Progenitor cell of endocrine pancreas (in vitro differentiated cells): ENCODE results near the gene RDH14. TPM values are rescaled to one million over a fixed set of nuclear protein-coding genes. Genes with fewer than 3 reads are reported as not detected.
A peak's percentile ranks its signal among the peaks of the same experiment; 100 is the strongest.

Experiments
- DNase-seq: peaks from one replicate; pipeline ENCODE4 v3.0.0; 2021; ENCODE audit warnings: low spot score; ENCODE audit not compliant: unreplicated experiment
- H3K27ac Mint-ChIP-seq: 2 replicates; pipeline ENCODE4 v1.8.0; 2021; ENCODE audit warnings: mild to moderate bottlenecking, moderate library complexity, mixed read lengths
- H3K27me3 Mint-ChIP-seq: 2 replicates; pipeline ENCODE4 v1.8.0; 2021; ENCODE audit warnings: mixed read lengths
- H3K36me3 Mint-ChIP-seq: 2 replicates; pipeline ENCODE4 v1.8.0; 2022; ENCODE audit warnings: mixed read lengths; ENCODE audit not compliant: insufficient read depth
- H3K4me1 Mint-ChIP-seq: 2 replicates; pipeline ENCODE4 v1.8.0; 2021; ENCODE audit warnings: low read depth, mixed read lengths
- H3K4me3 Mint-ChIP-seq: 2 replicates; pipeline ENCODE4 v1.8.0; 2021; ENCODE audit warnings: low read depth, mild to moderate bottlenecking, moderate library complexity, mixed read lengths
- H3K9me3 Mint-ChIP-seq: 2 replicates; pipeline ENCODE4 v1.8.0; 2021; ENCODE audit warnings: low read depth, mixed read lengths
- total RNA-seq: library from RNA; stranded (reverse); gene quantifications from 2 replicates; pipeline ENCODE4 v1.2.1, GENCODE V29; 2021
- TF ChIP-seq, protein P1 (sequence below): fragments of 200-600 bp; sonication (generic); IDR thresholded peaks from one replicate; pipeline ENCODE4 v1.5.0; 2021; ENCODE audit warnings: antibody characterized with exemption, mild to moderate bottlenecking; ENCODE audit not compliant: unreplicated experiment

RDH14 gene
- total RNA-seq, 1 donor from 2014 or later: 25.5 TPM

DNA sequence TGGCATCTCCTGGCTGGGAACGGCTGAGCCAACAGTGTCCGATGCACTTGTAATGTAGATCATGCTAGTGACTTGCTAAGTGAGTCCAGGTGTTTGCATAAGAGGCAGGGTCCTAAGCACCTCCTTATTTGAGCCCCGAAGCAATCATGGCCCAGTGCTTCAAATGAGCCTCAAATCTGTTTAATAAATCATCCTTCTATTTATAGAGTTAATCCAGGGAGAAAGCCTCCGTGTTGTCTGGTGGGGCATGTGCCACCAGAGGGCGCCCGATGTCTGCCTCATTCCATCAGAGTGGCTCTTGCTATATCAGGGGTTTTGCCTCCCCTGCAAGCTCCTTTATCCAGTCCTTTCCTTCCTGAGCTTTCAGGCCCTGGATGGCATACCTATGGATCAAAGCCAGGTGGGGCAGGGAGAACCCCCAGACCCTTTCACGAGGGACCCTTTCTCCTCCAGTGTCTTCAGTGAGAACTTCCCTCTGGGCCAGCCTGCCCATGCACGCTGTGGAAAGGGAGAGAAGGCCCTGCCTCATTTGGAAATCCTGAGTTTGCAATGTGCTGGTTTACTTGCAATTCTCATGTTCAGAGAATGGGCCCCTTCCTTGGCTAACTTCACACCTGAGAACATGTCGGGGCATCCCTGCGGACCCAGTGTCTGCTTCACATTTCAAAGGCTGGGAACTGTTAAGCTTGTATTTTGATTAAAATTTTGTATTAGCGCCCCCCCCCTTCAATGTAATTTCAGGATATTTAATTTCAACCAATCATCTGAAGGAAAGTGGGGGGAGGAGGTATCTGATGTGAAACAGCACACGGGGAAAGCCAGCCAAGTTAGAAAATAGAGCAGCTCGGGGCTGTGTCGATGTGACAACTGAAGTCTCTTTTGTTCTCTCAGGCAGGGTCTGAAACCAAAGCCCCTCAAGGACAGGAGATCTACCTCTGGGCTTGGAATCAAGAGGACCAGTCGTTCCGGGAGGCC, 39.7 kb downstream of the RDH14 start:
- no peaks in the 10 kb centered on the region for H3K9me3 Mint-ChIP-seq
- DNase-seq: peak; percentile 81
- peaks cover 19% of the 10 kb centered on the region for H3K4me1 Mint-ChIP-seq
- no peak overlapping the region for H3K4me3 Mint-ChIP-seq
- no peaks in the 10 kb centered on the region for H3K36me3 Mint-ChIP-seq
- TF ChIP-seq, protein P1, sequence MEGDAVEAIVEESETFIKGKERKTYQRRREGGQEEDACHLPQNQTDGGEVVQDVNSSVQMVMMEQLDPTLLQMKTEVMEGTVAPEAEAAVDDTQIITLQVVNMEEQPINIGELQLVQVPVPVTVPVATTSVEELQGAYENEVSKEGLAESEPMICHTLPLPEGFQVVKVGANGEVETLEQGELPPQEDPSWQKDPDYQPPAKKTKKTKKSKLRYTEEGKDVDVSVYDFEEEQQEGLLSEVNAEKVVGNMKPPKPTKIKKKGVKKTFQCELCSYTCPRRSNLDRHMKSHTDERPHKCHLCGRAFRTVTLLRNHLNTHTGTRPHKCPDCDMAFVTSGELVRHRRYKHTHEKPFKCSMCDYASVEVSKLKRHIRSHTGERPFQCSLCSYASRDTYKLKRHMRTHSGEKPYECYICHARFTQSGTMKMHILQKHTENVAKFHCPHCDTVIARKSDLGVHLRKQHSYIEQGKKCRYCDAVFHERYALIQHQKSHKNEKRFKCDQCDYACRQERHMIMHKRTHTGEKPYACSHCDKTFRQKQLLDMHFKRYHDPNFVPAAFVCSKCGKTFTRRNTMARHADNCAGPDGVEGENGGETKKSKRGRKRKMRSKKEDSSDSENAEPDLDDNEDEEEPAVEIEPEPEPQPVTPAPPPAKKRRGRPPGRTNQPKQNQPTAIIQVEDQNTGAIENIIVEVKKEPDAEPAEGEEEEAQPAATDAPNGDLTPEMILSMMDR: peak; percentile 95
- H3K27me3 Mint-ChIP-seq: peaks cover 6% of the 10 kb centered on the region
- no peak overlapping the region for H3K27ac Mint-ChIP-seq

DNA sequence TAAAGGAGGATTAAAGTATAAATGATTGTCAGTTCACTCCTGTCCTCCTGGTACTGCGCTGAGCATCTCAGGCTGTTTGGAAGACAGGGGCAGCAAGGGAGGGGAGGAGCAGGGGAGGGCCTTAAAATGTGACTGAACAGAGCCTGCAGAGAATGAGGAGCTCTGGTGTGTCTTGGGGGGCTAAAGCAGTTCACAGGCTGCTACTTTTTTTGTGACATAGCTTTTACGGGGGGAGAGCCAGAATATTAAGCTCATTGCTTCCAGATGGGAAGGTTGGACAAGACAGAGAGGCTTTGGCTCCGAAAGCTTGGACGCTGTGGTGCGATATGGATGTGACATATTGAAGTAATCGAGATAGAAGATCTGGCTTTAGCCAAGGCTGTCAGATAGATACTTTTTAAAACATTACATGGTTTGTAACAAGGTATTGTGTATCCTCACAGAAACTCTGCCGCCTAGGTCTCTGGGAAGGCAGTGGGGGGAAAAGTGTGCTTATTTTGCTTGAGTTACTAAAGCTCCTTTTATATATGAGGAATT, 40.5 kb downstream of the RDH14 start:
- TF ChIP-seq, protein P1: no peak
- H3K9me3 Mint-ChIP-seq: no peaks in the 10 kb centered on the region
- DNase-seq: no peak
- H3K27ac Mint-ChIP-seq: peak overlapping the region; percentile 47
- no peaks in the 10 kb centered on the region for H3K36me3 Mint-ChIP-seq
- peaks cover 19% of the 10 kb centered on the region for H3K4me1 Mint-ChIP-seq
- H3K27me3 Mint-ChIP-seq: peaks cover 6% of the 10 kb centered on the region
- no peak overlapping the region for H3K4me3 Mint-ChIP-seq

GRCh38 chr2:18518116-18519111, 42.0 kb downstream of the RDH14 start:
- Mint-ChIP-seq H3K27ac (no peak overlapping the region), H3K36me3 (no peaks in the 10 kb centered on the region), H3K4me3 (no peak overlapping the region), H3K27me3 (peaks cover 9% of the 10 kb centered on the region), H3K9me3 (no peaks in the 10 kb centered on the region), H3K4me1 (peaks cover 22% of the 10 kb centered on the region)
- DNase-seq: no peak
- TF ChIP-seq, protein P1: no peak

DNA sequence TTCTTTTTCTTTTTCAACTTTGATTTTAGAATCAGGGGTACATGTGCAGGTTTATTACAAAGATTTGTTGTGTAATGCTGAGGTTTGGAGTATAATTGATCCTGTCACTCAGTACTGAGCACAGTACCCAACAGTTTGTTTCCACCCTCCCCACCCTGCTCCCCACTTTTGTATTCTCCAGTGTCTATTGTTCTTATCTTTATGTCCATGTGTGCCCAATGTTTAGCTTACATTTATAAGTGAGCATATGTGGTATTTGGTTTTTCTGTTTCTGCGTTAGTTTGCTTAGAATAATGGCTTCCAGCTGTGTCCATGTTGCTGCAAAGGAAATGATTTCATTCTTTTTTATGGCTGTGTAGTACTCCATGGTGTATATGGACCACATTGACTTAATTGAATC, 43.1 kb downstream of the RDH14 start:
- Mint-ChIP-seq H3K4me3 (no peak overlapping the region), H3K27me3 (peaks cover 9% of the 10 kb centered on the region), H3K9me3 (no peaks in the 10 kb centered on the region), H3K36me3 (no peaks in the 10 kb centered on the region), H3K4me1 (peaks cover 15% of the 10 kb centered on the region), H3K27ac (no peak overlapping the region)
- TF ChIP-seq, protein P1: no peak
- no peak for DNase-seq

GRCh38 chr2:18516112-18516511, 44.3 kb downstream of the RDH14 start:
- H3K4me1 Mint-ChIP-seq: peaks cover 5% of the 10 kb centered on the region

More at GRCh38 chr2:18516112-18516511, 44.3 kb downstream of the RDH14 start:
- no peaks in the 10 kb centered on the region for H3K9me3 Mint-ChIP-seq
- H3K4me3 Mint-ChIP-seq: no peak overlapping the region
- H3K36me3 Mint-ChIP-seq: no peaks in the 10 kb centered on the region
- H3K27me3 Mint-ChIP-seq: peaks cover 9% of the 10 kb centered on the region
- TF ChIP-seq, protein P1: no peak
- H3K27ac Mint-ChIP-seq: no peak overlapping the region
- DNase-seq: no peak
